Activated CD8-positive, alpha-beta memory T cell treated with anti-CD3 and anti-CD28 coated beads for 48 hours (primary cell): ENCODE data around the gene CYP3A4.
"Not testable (repeated sequence)": the region's sequence is repeated elsewhere in the genome, so short reads cannot be mapped to it uniquely, and the experiment has no call there.

Experiments used
- DNase-seq, 3 experiments: peaks; one replicate each; pipeline ENCODE4 v3.0.0-alpha.2; 2020; ENCODE audit warnings: low read depth in 2 of 3, low spot score in 2 of 3

The CYP3A4 gene

DNA sequence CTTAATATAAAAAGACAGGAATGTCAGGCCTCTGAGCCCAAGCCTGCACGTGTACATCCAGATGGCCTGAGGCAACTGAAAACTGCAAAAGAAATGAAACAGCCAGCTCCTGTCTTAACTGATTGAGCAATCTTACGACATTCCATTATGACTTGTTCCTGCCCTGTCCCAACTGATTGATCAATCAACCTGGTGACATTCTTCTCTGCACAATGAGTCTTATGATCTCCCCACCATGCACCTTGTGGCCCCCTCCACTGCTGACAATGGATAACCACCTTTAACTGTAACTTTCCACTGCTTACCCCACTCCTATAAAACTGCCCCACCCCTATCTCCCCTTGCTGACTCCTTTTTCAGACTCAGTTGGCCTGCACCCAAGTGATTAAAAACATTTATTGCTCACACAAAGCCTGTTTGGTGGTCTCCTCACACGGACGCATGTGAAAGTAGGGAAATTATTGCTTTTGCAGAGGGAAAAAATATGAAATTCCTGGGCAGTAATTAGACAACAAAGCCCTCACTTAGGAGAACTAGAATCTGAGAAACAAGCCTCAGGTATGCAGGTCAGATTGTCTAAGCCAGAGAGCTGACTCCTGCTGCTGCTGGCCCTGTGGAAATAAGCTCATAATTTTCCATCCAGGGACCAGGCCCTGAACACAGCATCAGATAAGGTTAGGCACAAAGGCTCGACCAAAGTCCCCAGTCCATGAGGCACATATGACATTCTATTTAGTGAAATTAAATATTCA, 54.3 kb downstream of the CYP3A4 start:
- DNase-seq = no peak

DNA sequence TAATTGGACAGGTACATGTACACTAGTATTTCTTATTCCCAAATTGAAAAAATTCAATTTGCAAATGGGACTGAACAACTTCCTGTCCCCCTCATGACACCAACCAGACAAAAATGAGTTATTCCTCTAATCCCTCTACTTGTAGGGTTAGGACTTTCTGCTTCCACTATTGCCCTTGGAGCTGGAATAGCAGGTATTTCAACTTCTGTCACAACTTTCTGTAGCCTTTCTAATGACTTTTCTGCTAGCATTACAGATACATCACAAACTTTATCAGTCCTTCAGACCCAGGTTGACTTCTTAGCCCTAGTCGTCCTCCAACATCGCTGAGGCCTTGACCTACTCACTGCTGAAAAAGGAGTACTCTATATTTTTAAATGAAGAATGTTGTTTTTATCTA, 55.4 kb downstream of the CYP3A4 start:
- no peak for DNase-seq

DNA sequence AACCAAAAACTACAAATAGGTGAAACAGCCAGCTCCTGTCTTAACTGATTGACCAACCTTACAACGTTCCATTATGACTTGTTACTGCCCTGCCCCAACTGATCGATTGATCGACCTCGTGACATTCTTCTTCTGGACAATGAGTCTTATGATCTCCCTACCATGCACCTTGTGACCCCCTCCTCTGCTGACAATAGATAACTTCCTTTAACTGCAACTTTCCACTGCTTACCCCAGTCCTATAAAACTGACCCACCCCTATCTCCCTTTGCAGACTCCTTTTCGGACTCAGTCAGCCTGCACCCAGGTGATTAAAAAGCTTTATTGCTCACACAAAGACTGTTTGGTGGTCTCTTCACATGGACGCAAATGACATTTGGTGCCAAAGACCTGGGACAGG, 60.8 kb downstream of the CYP3A4 start:
- DNase-seq = not testable (repeated sequence)

DNA sequence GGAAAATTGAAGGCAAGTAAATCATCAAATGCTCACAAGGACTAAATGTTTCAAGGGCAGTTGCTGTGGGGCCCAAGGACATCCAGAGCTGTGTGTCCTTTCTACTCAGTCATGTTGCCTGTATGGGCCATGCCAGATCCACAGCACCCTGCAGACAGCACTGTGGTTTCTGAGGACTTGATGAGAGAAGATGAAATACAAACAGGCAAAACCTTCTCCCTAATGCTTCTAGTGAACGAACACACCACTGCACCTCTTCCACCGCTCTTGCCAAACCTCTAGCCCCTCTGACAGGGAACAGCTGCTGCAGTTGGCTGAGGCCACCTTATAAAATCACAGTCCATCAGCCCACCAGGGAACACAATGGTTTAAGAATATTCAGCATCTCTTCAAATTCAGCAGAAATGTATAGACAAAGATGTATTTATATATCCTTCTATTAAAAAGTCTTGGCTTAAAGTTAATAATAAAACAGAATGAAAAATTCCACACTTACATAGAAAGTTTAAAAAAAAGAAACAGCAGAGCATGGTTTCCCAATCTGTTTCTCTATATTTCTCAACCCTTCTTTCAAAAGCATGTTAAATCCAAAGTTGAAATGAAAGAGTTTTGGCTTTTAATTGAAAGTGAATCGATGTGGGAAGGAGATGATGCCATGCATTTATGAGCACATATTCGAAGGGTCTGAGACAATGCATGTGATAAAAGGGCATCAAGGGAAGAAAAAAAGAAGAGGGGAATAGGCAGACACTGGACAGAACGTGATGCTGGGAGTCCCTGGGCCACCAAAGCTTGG, 63.0 kb downstream of the CYP3A4 start:
- no peak for DNase-seq

DNA sequence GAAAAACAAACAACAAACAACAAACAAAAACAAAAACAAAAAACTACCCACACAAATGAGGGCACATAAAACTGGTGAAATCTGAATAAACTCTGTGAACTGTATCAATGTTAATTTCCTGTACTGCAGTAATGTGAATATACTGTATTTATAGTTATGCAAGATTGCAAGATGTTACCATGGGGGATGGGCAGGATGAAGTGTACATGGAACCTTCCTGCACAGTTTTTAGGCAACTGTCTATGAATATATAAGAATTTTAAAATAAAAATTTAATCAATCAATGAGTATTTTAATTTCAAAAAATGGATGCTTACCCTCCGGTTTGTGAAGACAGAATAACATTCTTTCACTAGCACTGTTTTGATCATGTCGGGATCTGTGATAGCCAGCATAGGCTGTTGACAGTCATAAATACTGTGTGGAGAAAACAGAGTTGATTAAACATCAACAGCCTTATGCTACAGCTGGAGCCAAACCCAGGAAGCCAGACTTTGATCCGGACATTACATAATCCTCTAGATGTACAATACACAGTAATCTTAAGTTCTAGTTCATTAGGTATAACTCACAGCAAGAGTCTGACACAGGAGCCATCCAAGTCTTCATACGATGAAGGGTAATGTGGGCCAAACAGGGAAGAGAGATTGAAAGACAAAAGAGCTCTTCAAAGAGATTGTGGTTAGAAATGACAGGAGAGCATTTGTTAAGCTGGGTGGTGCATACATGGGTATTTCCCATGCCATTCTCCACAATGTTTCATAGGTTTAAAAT, 63.8 kb downstream of the CYP3A4 start:
- no peak for DNase-seq

DNA sequence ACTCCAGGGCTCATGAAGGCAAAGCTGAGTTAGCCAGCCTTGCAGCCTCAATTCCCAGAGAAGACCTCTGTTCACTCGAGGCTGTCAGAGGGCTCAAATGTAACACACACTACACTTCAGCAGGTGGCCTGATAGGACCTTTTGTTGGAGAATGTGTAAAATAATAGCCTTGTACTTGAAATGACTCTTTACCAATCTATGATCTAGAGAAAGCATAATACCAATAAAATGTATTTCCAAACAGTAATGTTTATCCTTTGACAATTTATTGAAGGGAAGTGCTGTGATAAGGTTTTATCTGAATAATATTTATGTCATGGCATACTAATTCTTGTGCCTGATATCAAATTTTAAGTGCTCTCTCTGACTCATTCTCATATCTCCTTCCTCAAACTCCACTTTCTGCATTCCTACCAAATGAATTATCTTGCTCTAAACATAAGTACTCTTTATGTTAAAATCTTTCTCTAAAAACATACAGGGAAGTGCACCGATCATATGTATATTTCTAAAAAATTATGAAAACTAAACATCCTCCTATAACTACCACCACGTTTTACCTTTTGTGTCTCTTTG, 69.9 kb downstream of the CYP3A4 start:
- no peak for DNase-seq

DNA sequence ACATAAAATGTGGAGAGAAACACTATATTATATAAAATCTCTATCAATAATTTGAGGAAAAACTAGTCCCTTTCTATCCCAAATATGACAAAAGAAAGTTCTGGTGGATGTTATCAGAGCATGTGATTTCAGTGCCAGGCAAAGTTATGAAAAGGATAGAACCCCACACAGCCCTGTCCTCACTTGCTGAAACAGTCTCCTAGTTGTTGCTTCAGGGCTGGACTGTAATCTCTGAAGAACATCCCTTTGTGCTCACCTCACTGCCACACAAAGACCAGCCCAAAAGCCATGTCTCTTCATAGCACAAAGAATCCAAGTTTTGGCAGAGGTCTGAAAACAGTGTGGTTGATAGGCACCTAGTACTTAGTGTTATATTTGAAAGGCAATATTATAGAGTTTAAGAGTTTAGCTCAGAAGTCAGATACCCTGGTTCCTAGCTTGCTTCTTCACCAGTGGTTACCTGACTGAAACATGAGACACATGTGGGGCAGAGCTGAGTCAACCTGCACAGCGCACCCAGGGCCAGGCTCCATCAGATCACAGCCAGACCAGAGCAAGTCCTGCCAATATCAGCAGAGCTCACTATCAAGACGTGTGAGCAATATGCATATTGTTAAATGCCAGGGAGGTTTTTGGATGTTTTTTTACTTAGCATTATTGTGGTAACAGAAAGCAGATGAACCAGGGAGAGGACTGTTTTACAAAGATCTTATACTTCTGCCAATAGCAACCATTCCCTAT, 74.0 kb downstream of the CYP3A4 start:
- DNase-seq = no peak

DNA sequence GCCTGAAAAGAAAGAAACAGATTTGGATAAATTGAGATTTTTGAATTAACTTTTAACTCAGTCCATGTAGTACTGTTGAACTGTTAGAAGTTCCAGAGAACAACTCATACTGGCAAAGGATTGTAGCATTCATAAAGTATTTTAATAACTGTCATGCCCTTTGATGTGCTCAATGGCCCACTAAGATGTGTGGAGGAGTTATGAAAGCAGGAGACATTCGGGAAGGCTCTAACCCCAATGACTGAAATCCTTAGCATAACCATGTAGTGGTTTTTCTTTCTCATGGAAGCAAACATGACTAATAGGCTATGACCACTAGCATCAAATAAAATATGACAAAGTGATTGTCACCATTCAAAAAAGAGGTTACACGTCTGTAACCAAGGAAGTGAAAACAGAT, 74.7 kb downstream of the CYP3A4 start:
- DNase-seq = no peak

DNA sequence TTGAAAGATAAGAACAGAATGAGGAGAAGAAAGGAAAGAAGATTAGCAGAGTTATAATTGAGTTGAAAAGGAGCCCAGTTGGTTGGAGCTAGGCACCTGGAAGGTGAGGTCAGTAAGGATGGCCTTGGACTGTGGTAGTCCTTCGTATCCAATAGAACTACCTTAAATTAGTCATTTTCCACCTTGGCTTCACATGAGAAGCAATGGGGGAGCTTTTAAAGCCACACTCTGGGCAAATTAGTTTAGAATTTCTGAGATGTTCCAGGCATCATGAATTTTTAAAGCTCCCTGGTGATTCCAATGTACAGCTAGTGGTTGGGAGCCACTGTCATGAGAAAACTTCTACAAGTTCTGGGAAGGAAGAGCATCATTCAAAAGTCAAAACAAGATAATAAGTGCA, 76.9 kb downstream of the CYP3A4 start:
- no peak for DNase-seq
